GM08714 (cell line): ENCODE results near the gene RGS3.
"Not testable (repeated sequence)": the region's sequence is repeated elsewhere in the genome, so short reads cannot be mapped to it uniquely, and the experiment has no call there.

ENCODE experiments used
- H3K4me3 ChIP-seq: fragments of 200-500 bp; sonication (Bioruptor generic); 2 replicates; pipeline ENCODE4 v1.5.1; 2014; ENCODE audit warnings: mild to moderate bottlenecking, low read length, inconsistent platforms
- ZNF274 ChIP-seq: IDR thresholded peaks from 2 replicates; pipeline ENCODE4 v1.6.1; 2012; ENCODE audit warnings: mild to moderate bottlenecking, low read depth, low read length

Gene RGS3

GRCh38 chr9:113542741-113543140 lies 79.2 kb downstream of the RGS3 start:
- no peak for TF ChIP-seq ZNF274
- no peak overlapping the region for H3K4me3 ChIP-seq

GRCh38 chr9:113543296-113543981 lies 79.9 kb downstream of the RGS3 start:
- no peak for TF ChIP-seq ZNF274
- H3K4me3 ChIP-seq: no peak overlapping the region

- no peak for TF ChIP-seq ZNF274
- H3K4me3 ChIP-seq: no peak overlapping the region
These were observed 80.4 kb downstream of the RGS3 start for GRCh38 chr9:113543982-113544303.

- TF ChIP-seq ZNF274: no peak
- no peak overlapping the region for H3K4me3 ChIP-seq
These were observed 81.5 kb downstream of the RGS3 start for GRCh38 chr9:113545068-113545467.

GRCh38 chr9:113546566-113546965 lies 83.0 kb downstream of the RGS3 start:
- TF ChIP-seq ZNF274: no peak
- H3K4me3 ChIP-seq: no peak overlapping the region

GRCh38 chr9:113547501-113547900 lies 84.0 kb downstream of the RGS3 start:
- no peak for TF ChIP-seq ZNF274
- H3K4me3 ChIP-seq: no peak overlapping the region

GRCh38 chr9:113548221-113549041 lies 84.9 kb downstream of the RGS3 start:
- H3K4me3 ChIP-seq: no peak overlapping the region
- TF ChIP-seq ZNF274: no peak

- not testable (repeated sequence) for H3K4me3 ChIP-seq
These were observed 86.4 kb downstream of the RGS3 start for GRCh38 chr9:113549892-113550291.

GRCh38 chr9:113556877-113557593 lies 93.5 kb downstream of the RGS3 start:
- H3K4me3 ChIP-seq: no peak overlapping the region
- no peak for TF ChIP-seq ZNF274

- H3K4me3 ChIP-seq: no peak overlapping the region
- no peak for TF ChIP-seq ZNF274
These were observed 95.3 kb downstream of the RGS3 start for GRCh38 chr9:113558632-113559502.

GRCh38 chr9:113559834-113560800 lies 96.6 kb downstream of the RGS3 start:
- no peak for TF ChIP-seq ZNF274
- H3K4me3 ChIP-seq: no peak overlapping the region

- TF ChIP-seq ZNF274: no peak
- no peak overlapping the region for H3K4me3 ChIP-seq
These were observed 99.3 kb downstream of the RGS3 start for GRCh38 chr9:113562653-113563381.
